Skeletal muscle satellite cell (primary cell): Measurements from ENCODE around the gene FOXE3.

ENCODE experiments used
- H3K27me3 ChIP-seq: 2 replicates; pipeline ENCODE4 v1.7.0; 2013; ENCODE audit warnings: low read length; ENCODE audit not compliant: control insufficient read depth, insufficient read depth
- H3K36me3 ChIP-seq: 2 replicates; pipeline ENCODE4 v1.7.0; 2013; ENCODE audit warnings: mild to moderate bottlenecking, control low read depth, low read length; ENCODE audit not compliant: insufficient read depth
- H3K4me1 ChIP-seq: 2 replicates; pipeline ENCODE4 v1.7.0; 2013; ENCODE audit warnings: low read length; ENCODE audit not compliant: control insufficient read depth, insufficient read depth
- H3K4me2 ChIP-seq: 2 replicates; pipeline ENCODE4 v1.7.0; 2013; ENCODE audit warnings: mild to moderate bottlenecking, low read length
- H3K4me3 ChIP-seq: 2 replicates; pipeline ENCODE4 v1.7.0; 2013; ENCODE audit warnings: low read length
- H3K9ac ChIP-seq: 2 replicates; pipeline ENCODE4 v1.7.0; 2013; ENCODE audit warnings: mild to moderate bottlenecking, low read depth, low read length, moderate library complexity
- H3K9me3 ChIP-seq: replicated peaks from 2 replicates; pipeline ENCODE4 v1.7.0; 2013; ENCODE audit warnings: mild to moderate bottlenecking, control low read depth, low read length

Gene FOXE3

GRCh38 chr1:47423872-47424271 is 7.8 kb downstream of the FOXE3 start:
- no peaks in the 10 kb centered on the region for H3K4me1 ChIP-seq
- H3K9me3 ChIP-seq: no peaks in the 10 kb centered on the region
- H3K9ac ChIP-seq: no peak overlapping the region
- no peaks in the 10 kb centered on the region for H3K36me3 ChIP-seq
- H3K27me3 ChIP-seq: no peaks in the 10 kb centered on the region
- H3K4me2 ChIP-seq: no peak overlapping the region
- H3K4me3 ChIP-seq: no peak overlapping the region

- no peak overlapping the region for H3K4me3 ChIP-seq
- H3K4me1 ChIP-seq: no peaks in the 10 kb centered on the region
- H3K9me3 ChIP-seq: no peaks in the 10 kb centered on the region
- no peak overlapping the region for H3K9ac ChIP-seq
- no peaks in the 10 kb centered on the region for H3K36me3 ChIP-seq
- H3K4me2 ChIP-seq: no peak overlapping the region
- H3K27me3 ChIP-seq: no peaks in the 10 kb centered on the region
Observed at GRCh38 chr1:47424336-47424982, 8.4 kb downstream of the FOXE3 start.

GRCh38 chr1:47431534-47431933 is 15.4 kb downstream of the FOXE3 start:
- Histone ChIP-seq H3K9me3 (no peaks in the 10 kb centered on the region), H3K9ac (peak overlapping the region; percentile 70), H3K27me3 (no peaks in the 10 kb centered on the region), H3K4me1 (peaks cover 49% of the 10 kb centered on the region), H3K4me2 (peak overlapping the region; percentile 85), H3K4me3 (no peak overlapping the region), H3K36me3 (no peaks in the 10 kb centered on the region)

- Histone ChIP-seq H3K9ac (peak overlapping the region; percentile 70), H3K4me1 (peaks cover 49% of the 10 kb centered on the region), H3K4me2 (peak overlapping the region; percentile 85), H3K4me3 (peak overlapping the region; percentile 56), H3K36me3 (no peaks in the 10 kb centered on the region), H3K9me3 (no peaks in the 10 kb centered on the region), H3K27me3 (no peaks in the 10 kb centered on the region)
Observed at GRCh38 chr1:47432071-47433036, 16.3 kb downstream of the FOXE3 start.

GRCh38 chr1:47433037-47433421 is 16.9 kb downstream of the FOXE3 start:
- peak overlapping the region; percentile 85 for H3K4me2 ChIP-seq
- H3K4me3 ChIP-seq: peak overlapping the region; percentile 56
- no peaks in the 10 kb centered on the region for H3K36me3 ChIP-seq
- peaks cover 49% of the 10 kb centered on the region for H3K4me1 ChIP-seq
- H3K9me3 ChIP-seq: no peaks in the 10 kb centered on the region
- peak overlapping the region; percentile 70 for H3K9ac ChIP-seq
- no peaks in the 10 kb centered on the region for H3K27me3 ChIP-seq

- H3K4me1 ChIP-seq: peaks cover 49% of the 10 kb centered on the region
- peak overlapping the region; percentile 52 for H3K4me3 ChIP-seq
- no peak overlapping the region for H3K9ac ChIP-seq
- peak overlapping the region; percentile 85 for H3K4me2 ChIP-seq
- peaks cover 2% of the 10 kb centered on the region for H3K27me3 ChIP-seq
- H3K9me3 ChIP-seq: no peaks in the 10 kb centered on the region
- H3K36me3 ChIP-seq: no peaks in the 10 kb centered on the region
Observed at GRCh38 chr1:47433477-47434050, 17.5 kb downstream of the FOXE3 start.

GRCh38 chr1:47434051-47434842 is 18.2 kb downstream of the FOXE3 start:
- peaks cover 49% of the 10 kb centered on the region for H3K4me1 ChIP-seq
- H3K9me3 ChIP-seq: no peaks in the 10 kb centered on the region
- H3K4me3 ChIP-seq: peak overlapping the region; percentile 52
- H3K4me2 ChIP-seq: peak overlapping the region; percentile 85
- H3K36me3 ChIP-seq: no peaks in the 10 kb centered on the region
- peaks cover 4% of the 10 kb centered on the region for H3K27me3 ChIP-seq
- peak overlapping the region; percentile 8 for H3K9ac ChIP-seq

GRCh38 chr1:47435506-47436303 is 19.6 kb downstream of the FOXE3 start:
- H3K9me3 ChIP-seq: no peaks in the 10 kb centered on the region
- H3K9ac ChIP-seq: peak overlapping the region; percentile 90
- peaks cover 19% of the 10 kb centered on the region for H3K27me3 ChIP-seq
- peak overlapping the region; percentile 100 for H3K4me3 ChIP-seq
- H3K36me3 ChIP-seq: no peaks in the 10 kb centered on the region
- peak overlapping the region; percentile 81 for H3K4me2 ChIP-seq
- peaks cover 49% of the 10 kb centered on the region for H3K4me1 ChIP-seq

GRCh38 chr1:47436304-47436978 is 20.4 kb downstream of the FOXE3 start:
- peaks cover 43% of the 10 kb centered on the region for H3K4me1 ChIP-seq
- H3K27me3 ChIP-seq: peaks cover 25% of the 10 kb centered on the region
- no peaks in the 10 kb centered on the region for H3K36me3 ChIP-seq
- peak overlapping the region; percentile 90 for H3K9ac ChIP-seq
- no peaks in the 10 kb centered on the region for H3K9me3 ChIP-seq
- peak overlapping the region; percentile 100 for H3K4me3 ChIP-seq
- H3K4me2 ChIP-seq: peak overlapping the region; percentile 81

- H3K4me3 ChIP-seq: peak overlapping the region; percentile 100
- H3K4me2 ChIP-seq: peak overlapping the region; percentile 81
- peaks cover 38% of the 10 kb centered on the region for H3K4me1 ChIP-seq
- H3K36me3 ChIP-seq: no peaks in the 10 kb centered on the region
- peak overlapping the region; percentile 90 for H3K9ac ChIP-seq
- no peaks in the 10 kb centered on the region for H3K9me3 ChIP-seq
- peaks cover 30% of the 10 kb centered on the region for H3K27me3 ChIP-seq
Observed at GRCh38 chr1:47436979-47437446, 20.9 kb downstream of the FOXE3 start.
